Hepatocyte (in vitro differentiated cells): ENCODE measurements around the gene CDC42EP5. TPM values are rescaled to one million over a fixed set of nuclear protein-coding genes. Genes with fewer than 3 reads are reported as not detected.
A peak's percentile ranks its signal among the peaks of the same experiment; 100 is the strongest.

ENCODE experiments used
- DNase-seq: peaks from one replicate; pipeline ENCODE4 v3.0.0-alpha.2; 2016; ENCODE audit warnings: low spot score
- H2AFZ ChIP-seq: fragments of 200-600 bp; sonication (generic); 2 replicates; pipeline ENCODE4 v1.6.0; 2016; ENCODE audit warnings: antibody characterized with exemption, mild to moderate bottlenecking
- H3K27ac ChIP-seq: fragments of 200-600 bp; sonication (generic); 2 replicates; pipeline ENCODE4 v1.5.1; 2016; ENCODE audit warnings: mild to moderate bottlenecking
- H3K27me3 ChIP-seq: fragments of 200-600 bp; sonication (generic); 2 replicates; pipeline ENCODE4 v1.6.1; 2016
- H3K36me3 ChIP-seq: fragments of 200-600 bp; sonication (generic); replicated peaks from 2 replicates; pipeline ENCODE4 v1.5.1; 2016; ENCODE audit warnings: low read depth; ENCODE audit not compliant: insufficient read depth
- H3K4me1 ChIP-seq: fragments of 200-600 bp; sonication (generic); 2 replicates; pipeline ENCODE4 v1.5.1; 2016; ENCODE audit warnings: mild to moderate bottlenecking, moderate library complexity; ENCODE audit not compliant: insufficient read depth
- H3K4me2 ChIP-seq: fragments of 200-600 bp; sonication (generic); 2 replicates; pipeline ENCODE4 v1.6.0; 2016
- H3K4me3 ChIP-seq: fragments of 200-600 bp; sonication (generic); 2 replicates; pipeline ENCODE4 v1.5.1; 2016; ENCODE audit warnings: mild to moderate bottlenecking
- H3K79me2 ChIP-seq: fragments of 200-600 bp; sonication (generic); 2 replicates; pipeline ENCODE4 v1.6.0; 2017; ENCODE audit warnings: mild to moderate bottlenecking
- H3K9me2 ChIP-seq: fragments of 200-600 bp; sonication (generic); replicated peaks from 2 replicates; pipeline ENCODE4 v1.6.0; 2017; ENCODE audit warnings: mild to moderate bottlenecking; ENCODE audit not compliant: insufficient read depth
- H3K9me3 ChIP-seq: fragments of 200-600 bp; sonication (generic); 2 replicates; pipeline ENCODE4 v1.5.1; 2016; ENCODE audit warnings: low read depth, mild to moderate bottlenecking
- H4K20me1 ChIP-seq: fragments of 200-600 bp; sonication (generic); 2 replicates; pipeline ENCODE4 v1.6.0; 2016; ENCODE audit warnings: mild to moderate bottlenecking; ENCODE audit not compliant: insufficient read depth, poor library complexity, severe bottlenecking
- EZH2 ChIP-seq: fragments of 200-600 bp; sonication (generic); IDR thresholded peaks from 2 replicates; pipeline ENCODE4 v1.6.1; 2016; ENCODE audit warnings: antibody characterized with exemption, mild to moderate bottlenecking, borderline replicate concordance
- EZH2phosphoT487 ChIP-seq: fragments of 200-600 bp; sonication (generic); IDR thresholded peaks from one replicate; pipeline ENCODE4 v1.6.1; 2018; ENCODE audit warnings: antibody characterized with exemption, mild to moderate bottlenecking, low read depth, moderate library complexity; ENCODE audit not compliant: unreplicated experiment, severe bottlenecking
- WGBS: methylation state at CpG from one replicate; pipeline ENCODE4 v1.1.6; 2016; ENCODE audit warnings: low lambda C conversion rate; ENCODE audit errors: missing lambda C conversion rate; 5-methylcytosine and 5-hydroxymethylcytosine counted together
- polyA plus RNA-seq: library from polyadenylated mRNA; unstranded; fragments of >200 nt; fragmentation: Nextera tagmentation; extraction: Ambion mirVana; gene quantifications from 2 replicates; pipeline ENCODE4 v1.2.1, GENCODE V29; 2016
- total RNA-seq: library from RNA; depleted of rRNA; stranded (reverse); fragments of >200 nt; gene quantifications from 2 replicates; pipeline ENCODE4 v1.2.3, GENCODE V29; 2014
- TF ChIP-seq, protein P1 (sequence below): fragments of 200-600 bp; sonication (generic); IDR thresholded peaks from 2 replicates; pipeline ENCODE4 v1.5.1; 2016; ENCODE audit warnings: antibody characterized with exemption, mild to moderate bottlenecking; ENCODE audit not compliant: poor library complexity

The CDC42EP5 gene
- total and polyA plus RNA-seq, 2 experiments from 2014 or later = 46.8 to 71.2 TPM

GRCh38 chr19:54458648-54459281 lies 14.3 kb downstream of the CDC42EP5 start:
- Histone ChIP-seq H3K9me3 (no peaks in the 10 kb centered on the region), H3K4me1 (peaks cover 12% of the 10 kb centered on the region), H3K27me3 (no peaks in the 10 kb centered on the region), H3K79me2 (peaks cover 46% of the 10 kb centered on the region), H4K20me1 (peaks cover 44% of the 10 kb centered on the region), H3K4me3 (no peak overlapping the region), H3K9me2 (no peaks in the 10 kb centered on the region), H3K27ac (no peak overlapping the region), H2AFZ (no peak overlapping the region), H3K4me2 (no peak overlapping the region), H3K36me3 (peaks cover 4% of the 10 kb centered on the region)
- peak; percentile 9 for DNase-seq
- TF ChIP-seq EZH2 (no peak), EZH2phosphoT487 (no peak)
- TF ChIP-seq, protein P1, sequence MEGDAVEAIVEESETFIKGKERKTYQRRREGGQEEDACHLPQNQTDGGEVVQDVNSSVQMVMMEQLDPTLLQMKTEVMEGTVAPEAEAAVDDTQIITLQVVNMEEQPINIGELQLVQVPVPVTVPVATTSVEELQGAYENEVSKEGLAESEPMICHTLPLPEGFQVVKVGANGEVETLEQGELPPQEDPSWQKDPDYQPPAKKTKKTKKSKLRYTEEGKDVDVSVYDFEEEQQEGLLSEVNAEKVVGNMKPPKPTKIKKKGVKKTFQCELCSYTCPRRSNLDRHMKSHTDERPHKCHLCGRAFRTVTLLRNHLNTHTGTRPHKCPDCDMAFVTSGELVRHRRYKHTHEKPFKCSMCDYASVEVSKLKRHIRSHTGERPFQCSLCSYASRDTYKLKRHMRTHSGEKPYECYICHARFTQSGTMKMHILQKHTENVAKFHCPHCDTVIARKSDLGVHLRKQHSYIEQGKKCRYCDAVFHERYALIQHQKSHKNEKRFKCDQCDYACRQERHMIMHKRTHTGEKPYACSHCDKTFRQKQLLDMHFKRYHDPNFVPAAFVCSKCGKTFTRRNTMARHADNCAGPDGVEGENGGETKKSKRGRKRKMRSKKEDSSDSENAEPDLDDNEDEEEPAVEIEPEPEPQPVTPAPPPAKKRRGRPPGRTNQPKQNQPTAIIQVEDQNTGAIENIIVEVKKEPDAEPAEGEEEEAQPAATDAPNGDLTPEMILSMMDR = no peak
- 92% methylated on average over 11 of the region's 11 CpGs for WGBS

DNA sequence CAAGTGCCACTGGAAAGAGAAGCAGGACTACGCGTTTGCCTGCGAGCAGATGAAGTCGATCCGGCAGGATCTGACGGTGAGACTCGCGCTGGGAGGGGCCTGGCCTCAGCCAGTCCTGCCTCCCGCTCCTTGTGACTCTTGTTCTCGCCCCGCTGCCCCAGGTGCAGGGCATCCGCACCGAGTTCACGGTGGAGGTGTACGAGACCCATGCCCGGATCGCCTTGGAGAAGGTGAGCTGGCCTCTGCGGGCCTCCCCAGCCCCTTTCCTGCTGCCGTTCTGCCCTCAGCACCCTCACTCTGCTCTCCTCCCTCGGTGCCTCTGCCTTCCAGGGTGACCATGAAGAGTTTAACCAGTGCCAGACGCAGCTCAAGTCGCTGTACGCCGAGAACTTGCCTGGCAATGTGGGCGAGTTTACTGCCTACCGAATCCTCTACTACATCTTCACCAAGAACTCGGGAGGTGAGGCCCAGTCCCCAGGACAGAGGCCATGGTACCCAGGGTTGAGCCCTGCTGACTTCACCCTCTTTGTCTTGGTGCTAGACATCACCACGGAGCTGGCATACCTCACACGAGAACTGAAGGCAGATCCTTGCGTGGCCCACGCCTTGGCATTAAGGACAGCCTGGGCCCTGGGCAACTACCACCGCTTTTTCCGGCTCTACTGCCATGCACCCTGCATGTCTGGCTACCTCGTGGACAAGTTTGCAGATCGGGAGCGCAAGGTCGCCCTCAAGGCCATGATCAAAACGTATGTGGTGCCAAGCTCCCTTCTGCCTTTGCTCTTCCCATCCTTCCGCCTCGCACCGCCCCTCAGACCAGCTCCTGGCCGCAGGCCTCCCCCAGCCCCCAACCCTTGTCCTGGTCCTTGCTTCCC lies 15.1 kb downstream of the CDC42EP5 start:
- H3K79me2 ChIP-seq = peaks cover 54% of the 10 kb centered on the region
- TF ChIP-seq EZH2phosphoT487 (no peak), EZH2 (no peak)
- TF ChIP-seq, protein P1 = no peak

GRCh38 chr19:54456423-54457373 lies 16.4 kb downstream of the CDC42EP5 start:
- Histone ChIP-seq H2AFZ (no peak overlapping the region), H3K9me2 (no peaks in the 10 kb centered on the region), H3K4me1 (no peaks in the 10 kb centered on the region), H3K4me3 (no peak overlapping the region), H3K27me3 (no peaks in the 10 kb centered on the region), H3K27ac (no peak overlapping the region), H3K9me3 (no peaks in the 10 kb centered on the region), H3K4me2 (no peak overlapping the region), H3K79me2 (peaks cover 60% of the 10 kb centered on the region), H4K20me1 (peaks cover 61% of the 10 kb centered on the region), H3K36me3 (peaks cover 4% of the 10 kb centered on the region)
- DNase-seq = peak; percentile 5
- WGBS = 99% methylated on average over 50 of the region's 51 CpGs
- TF ChIP-seq EZH2 (no peak), EZH2phosphoT487 (no peak)
- TF ChIP-seq, protein P1 = no peak

More for the DNA sequence above, 15.1 kb downstream of the CDC42EP5 start:
- 99% methylated on average over 41 of the region's 42 CpGs for WGBS
- H3K27me3 ChIP-seq = no peaks in the 10 kb centered on the region
- no peak overlapping the region for H3K4me2 ChIP-seq
- H2AFZ ChIP-seq = no peak overlapping the region
- H3K4me1 ChIP-seq = peaks cover 12% of the 10 kb centered on the region
- no peak for DNase-seq
- no peak overlapping the region for H3K4me3 ChIP-seq
- H4K20me1 ChIP-seq = peaks cover 52% of the 10 kb centered on the region
- H3K36me3 ChIP-seq = peaks cover 4% of the 10 kb centered on the region
- no peak overlapping the region for H3K27ac ChIP-seq
- H3K9me2 ChIP-seq = no peaks in the 10 kb centered on the region
- H3K9me3 ChIP-seq = no peaks in the 10 kb centered on the region
